Coronary artery (tissue), 2 donors: ENCODE measurements around the gene HAPLN2.

Experiments
- DNase-seq: peaks from one replicate; pipeline ENCODE4 v3.0.0-alpha.2; 2017; ENCODE audit warnings: low spot score
- H3K27ac ChIP-seq, 2 donors: fragments of 200-600 bp; sonication (generic); one replicate each; pipeline ENCODE4 v1.5.1; 2016 to 2019
- H3K4me3 ChIP-seq: fragments of 200-600 bp; sonication (generic); 2 replicates; pipeline ENCODE4 v1.5.1; 2016; ENCODE audit warnings: mild to moderate bottlenecking, moderate library complexity
- TF ChIP-seq, protein P1 (sequence below): fragments of 200-600 bp; sonication (generic); IDR thresholded peaks from one replicate; pipeline ENCODE4 v1.5.1; 2019; ENCODE audit warnings: antibody characterized with exemption

Gene HAPLN2

DNA sequence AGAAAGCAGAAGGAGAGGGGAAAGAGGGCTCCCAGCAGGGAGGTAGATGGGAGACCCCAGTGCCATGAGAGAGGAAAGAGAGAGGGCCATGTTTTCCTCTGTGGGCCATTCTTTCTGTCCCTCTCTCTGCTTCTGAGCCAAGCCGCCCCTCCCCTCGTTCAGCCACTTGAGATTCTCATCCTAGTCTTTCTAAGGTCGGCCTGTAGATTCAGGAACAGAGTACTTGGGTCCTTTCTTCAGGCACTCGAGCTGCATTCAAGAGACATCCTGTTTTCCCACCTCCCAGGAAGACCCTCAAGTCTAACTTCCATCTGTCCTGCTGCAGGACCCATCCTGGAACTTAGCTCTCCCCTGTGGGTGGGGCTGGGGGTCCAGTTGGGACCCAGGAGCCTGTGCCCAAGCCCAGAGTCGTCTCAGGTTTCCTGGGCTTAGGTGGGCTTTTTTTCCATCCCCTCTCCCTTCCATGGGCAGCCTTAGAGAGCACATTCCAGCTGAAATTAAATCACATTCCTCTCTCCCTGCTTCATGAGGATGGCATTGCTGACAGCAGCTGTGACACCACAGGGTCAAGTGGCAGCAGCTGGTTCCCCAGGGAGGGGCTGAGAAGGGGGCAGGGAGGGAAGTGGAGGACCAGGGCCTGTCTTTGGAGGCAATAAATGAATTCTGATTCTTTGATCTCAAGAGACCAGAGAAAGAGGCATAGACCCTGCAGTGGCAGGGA, 45.0 kb downstream of the HAPLN2 start:
- TF ChIP-seq, protein P1, sequence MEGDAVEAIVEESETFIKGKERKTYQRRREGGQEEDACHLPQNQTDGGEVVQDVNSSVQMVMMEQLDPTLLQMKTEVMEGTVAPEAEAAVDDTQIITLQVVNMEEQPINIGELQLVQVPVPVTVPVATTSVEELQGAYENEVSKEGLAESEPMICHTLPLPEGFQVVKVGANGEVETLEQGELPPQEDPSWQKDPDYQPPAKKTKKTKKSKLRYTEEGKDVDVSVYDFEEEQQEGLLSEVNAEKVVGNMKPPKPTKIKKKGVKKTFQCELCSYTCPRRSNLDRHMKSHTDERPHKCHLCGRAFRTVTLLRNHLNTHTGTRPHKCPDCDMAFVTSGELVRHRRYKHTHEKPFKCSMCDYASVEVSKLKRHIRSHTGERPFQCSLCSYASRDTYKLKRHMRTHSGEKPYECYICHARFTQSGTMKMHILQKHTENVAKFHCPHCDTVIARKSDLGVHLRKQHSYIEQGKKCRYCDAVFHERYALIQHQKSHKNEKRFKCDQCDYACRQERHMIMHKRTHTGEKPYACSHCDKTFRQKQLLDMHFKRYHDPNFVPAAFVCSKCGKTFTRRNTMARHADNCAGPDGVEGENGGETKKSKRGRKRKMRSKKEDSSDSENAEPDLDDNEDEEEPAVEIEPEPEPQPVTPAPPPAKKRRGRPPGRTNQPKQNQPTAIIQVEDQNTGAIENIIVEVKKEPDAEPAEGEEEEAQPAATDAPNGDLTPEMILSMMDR = no peak
- Histone ChIP-seq H3K27ac (peak overlapping the region; percentile 80 to 92), H3K4me3 (peak overlapping the region; percentile 17)
- DNase-seq = no peak

- peak overlapping the region; percentile 17 for H3K4me3 ChIP-seq
- TF ChIP-seq, protein P1 = no peak
- DNase-seq = no peak
- peak overlapping the region; percentile 80 to 92 for H3K27ac ChIP-seq
Measured at GRCh38 chr1:156664767-156665411, 45.7 kb downstream of the HAPLN2 start.

DNA sequence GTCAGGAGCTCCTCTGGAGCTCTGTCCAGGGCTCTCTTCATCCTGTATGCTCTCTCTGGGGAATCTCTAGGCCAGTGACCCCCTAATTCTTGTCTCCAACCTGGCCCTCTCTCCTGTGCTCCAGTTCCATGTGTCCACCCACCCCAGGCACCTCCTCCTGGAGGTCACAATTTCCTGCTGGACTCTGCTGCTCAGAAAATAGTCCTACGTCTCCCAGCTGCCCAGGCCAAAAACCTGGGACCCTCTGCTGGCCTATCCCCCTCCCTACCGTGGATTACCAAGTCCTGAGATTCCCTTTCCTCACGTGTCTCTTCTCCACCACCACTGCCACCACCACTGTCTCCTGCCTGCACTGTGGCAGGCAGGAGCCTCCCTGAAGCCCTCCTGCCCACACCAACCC, 46.3 kb downstream of the HAPLN2 start:
- peak overlapping the region; percentile 80 to 92 for H3K27ac ChIP-seq
- H3K4me3 ChIP-seq = no peak overlapping the region
- DNase-seq = no peak

DNA sequence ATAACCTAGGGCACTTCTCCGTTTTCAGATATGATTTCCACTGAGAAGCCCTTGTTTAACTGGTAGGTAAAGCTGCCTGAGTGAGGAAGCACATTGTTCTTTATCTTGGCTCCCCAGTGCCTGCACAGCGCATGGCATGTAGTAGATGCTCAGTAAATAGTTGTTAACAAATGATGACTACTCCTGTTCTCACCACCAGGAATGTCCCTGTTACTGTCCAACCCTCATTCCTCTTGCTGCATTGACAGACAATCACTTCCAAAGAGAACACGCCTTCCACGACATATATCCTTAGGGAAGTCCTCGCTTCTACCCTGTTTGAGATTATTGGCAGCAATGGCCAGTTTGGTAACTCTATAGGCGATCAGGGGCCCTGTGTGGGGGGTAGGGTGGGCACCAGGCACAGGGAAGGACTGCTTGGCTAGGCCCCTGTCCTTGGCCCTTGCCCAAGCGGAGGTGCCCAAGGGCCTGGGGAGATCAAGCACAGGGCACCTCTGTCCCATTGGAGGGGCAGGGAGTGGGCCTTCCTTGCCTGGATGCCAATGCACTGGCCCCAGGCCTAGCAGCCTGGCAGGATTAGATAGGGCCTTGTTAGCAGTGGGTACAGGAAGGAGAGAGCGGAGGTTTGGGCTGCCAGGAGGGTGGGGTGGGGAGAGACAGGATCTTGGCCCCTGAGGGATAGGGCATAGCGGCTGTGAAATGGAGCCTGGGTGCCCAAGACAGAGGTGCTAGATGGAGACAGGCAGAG, 47.8 kb downstream of the HAPLN2 start:
- Histone ChIP-seq H3K4me3 (no peak overlapping the region), H3K27ac (peak overlapping the region; percentile 63 to 87)
- TF ChIP-seq, protein P1 = no peak
- no peak for DNase-seq

More for the DNA sequence above, 46.3 kb downstream of the HAPLN2 start:
- TF ChIP-seq, protein P1 = no peak

DNA sequence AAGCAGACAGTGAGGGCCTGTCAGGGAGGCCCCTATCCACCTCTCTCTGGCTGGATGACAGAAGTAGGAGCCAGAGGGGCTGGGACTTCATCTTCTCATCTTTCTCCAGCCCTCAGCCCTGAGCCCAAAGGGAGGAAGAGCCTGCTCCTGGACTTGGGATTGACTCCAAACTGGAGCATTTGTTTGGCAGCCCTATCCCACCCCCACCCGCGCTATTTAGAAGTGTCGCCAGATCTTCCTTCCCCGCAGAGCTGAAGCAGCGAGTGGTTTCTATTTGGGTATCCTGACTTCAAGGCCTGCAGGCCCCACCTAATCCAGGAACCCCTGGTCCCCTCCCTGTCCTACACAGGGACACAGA, 48.4 kb downstream of the HAPLN2 start:
- Histone ChIP-seq H3K4me3 (no peak overlapping the region), H3K27ac (peak overlapping the region; percentile 63 to 87)
- DNase-seq = no peak
- TF ChIP-seq, protein P1 = no peak

DNA sequence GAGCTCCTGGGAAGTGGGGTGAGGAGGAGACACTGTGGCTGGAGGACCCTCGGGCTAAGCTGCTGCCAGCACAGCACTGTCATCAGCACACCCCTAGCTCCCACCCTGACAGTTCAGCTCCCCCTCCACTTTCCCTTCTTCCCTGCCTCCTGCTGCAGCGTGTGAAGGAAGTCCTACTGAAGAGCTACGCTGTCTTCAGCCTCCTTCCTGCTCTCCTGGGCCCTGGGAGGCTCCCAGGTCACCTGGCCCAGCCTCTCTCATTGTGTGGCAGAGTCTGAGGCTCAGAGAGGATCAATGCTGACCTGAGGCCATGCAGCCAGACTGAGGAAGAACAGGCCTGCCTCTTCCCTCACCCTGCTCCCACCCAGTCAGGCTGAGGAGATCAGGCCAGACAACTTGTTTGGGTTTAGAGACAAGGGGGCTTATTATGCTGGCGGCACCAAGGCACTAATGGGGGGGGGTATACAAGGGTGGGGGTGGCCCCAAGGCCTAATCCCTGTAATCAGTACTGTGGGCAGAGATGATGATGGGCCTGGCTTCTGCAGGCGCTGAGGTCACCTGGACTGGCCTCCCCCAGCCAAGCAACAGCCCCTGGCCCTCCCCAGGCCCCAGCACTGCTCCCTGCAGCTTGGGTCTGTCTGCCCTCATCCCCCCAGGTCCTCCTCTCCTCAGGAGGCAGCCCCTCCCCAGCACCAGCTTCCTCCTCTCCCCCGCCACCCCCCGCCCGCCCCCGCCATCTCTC, 48.9 kb downstream of the HAPLN2 start:
- TF ChIP-seq, protein P1 = no peak
- DNase-seq = no peak
- H3K27ac ChIP-seq = peak overlapping the region; percentile 63 to 87
- no peak overlapping the region for H3K4me3 ChIP-seq
